ENCODE measurements around the gene NAGK.

Gene NAGK

DNA sequence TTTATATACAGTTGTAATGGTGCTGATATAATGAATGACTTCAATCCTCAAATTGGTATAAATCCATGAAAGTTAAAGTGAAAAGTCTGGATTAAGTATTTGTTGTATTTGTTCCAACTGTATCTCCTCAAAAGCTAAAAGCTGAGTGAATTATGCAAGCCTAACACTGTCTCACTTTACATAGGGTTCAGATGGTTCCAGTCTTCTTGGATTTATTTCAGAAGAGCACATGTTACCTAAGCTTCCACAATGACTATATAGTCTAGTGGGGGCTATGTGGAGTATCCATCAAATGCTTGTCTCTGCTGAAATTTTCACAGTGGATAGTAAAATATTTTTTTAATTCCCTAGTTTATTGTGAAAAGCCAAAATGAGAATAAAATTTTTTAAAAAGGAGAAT is 48.6 kb downstream of the NAGK start:
- DNase-seq = no peak

DNA sequence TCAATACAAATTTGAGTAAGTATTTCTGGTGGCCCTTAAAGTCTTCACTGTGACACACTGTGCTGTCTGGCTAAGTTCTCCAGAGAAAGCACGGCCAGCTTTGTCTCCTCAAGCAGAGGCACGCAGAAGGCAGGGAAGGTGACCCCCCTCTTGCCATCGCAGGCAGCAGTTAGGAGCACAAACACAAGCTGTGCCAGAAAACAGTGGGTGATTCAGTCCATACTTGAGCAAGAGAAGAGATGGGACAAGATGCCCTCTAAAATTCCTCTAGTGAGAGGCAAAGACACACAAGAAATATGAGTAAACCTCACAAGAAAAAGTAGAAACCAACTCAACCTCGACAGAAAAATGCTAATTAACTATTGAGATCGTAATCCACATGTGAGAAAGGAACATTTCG is 51.7 kb downstream of the NAGK start:
- DNase-seq = no peak

DNA sequence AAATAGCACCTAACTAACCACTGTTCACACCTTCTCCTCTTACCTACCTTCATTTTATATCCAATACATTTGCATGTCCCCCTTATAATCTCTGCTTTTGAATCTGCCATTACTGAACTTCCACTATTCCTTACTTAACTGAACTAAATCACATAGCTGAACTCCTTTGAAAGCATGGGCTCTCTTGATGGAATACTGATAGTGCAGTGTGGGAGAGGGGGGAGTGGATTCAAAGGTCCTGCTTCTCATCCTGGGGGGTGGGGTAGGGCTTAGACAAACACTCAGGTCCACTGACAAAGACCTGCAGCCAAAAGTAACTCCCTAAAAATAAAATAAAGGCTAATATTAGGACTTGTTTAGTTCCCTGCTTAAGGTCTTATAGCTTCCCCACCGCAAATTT is 53.0 kb downstream of the NAGK start:
- DNase-seq = no peak

DNA sequence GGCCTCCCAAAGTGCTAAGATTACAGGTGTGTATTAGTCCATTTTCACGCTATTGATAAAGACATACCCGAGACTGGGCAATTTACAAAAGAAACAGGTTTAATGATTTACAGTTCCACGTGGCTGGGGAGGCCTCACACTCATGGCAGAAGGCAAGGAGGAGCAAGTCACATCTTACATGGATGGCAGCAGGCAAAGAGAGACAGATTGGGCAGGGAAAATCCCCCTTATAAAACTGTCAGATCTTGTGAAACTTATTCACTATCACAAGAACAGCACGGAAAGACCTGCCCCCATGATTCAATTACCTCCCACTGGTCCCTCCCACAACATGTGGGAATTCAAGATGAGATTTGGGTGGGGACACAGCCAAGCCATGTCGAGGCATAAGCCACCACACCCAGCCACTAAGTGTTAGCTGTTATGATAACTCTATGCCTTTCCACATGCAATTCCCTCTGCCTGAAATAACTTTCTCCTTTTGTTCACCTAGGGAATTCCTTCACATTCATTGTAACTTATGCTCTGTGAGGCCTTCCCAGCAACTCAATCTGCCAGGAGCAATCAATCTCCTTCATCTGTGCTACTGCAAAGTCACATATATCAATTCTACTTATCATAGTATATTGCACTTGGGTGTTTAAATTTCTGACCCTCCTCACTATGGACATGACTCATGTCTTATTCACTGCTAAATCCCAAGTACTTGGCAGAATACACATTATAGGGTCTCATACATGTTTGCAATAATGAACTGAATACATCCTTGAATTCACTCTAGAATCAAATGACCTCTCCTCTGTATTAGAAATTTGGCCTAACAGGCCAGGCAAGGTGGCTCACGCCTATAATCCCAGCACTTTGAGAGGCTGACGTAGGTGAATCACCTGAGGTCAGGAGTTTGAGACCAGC is 54.2 kb downstream of the NAGK start:
- DNase-seq = no peak

DNA sequence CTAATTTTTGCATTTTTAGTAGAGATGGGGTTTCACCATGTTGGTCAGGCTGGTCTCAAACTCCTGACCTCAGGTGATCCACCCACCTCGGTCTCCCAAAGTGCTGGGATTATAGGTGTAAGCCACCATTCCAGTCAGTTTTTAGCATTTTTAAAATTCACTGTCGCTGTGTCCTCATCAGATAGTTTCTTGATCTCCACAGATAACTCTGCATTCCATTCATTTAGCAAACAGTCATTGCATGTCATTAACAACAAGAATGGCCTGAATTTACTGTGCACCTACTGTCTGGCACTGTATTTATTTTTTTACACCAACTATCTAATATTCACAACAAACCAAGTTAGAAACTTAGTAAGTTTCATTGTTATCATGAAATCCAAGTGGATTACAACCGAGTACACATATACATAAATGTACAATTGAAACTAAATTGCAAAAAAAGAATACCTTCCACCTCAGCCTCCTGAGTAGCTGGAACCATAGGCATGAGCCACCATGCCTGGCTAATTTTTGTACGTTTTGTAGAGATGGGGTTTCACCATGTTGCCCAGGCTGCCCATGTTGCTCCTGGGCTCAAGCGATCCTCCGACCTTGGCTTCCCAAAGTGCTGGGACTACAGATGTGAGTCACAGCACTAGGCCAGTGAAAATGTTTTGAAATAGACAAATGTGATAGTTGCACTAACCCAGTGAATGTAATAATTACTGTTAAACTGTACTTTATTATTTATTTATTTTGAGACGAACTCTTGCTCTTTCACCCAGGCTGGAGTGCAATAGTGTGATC is 57.3 kb downstream of the NAGK start:
- DNase-seq = no peak

DNA sequence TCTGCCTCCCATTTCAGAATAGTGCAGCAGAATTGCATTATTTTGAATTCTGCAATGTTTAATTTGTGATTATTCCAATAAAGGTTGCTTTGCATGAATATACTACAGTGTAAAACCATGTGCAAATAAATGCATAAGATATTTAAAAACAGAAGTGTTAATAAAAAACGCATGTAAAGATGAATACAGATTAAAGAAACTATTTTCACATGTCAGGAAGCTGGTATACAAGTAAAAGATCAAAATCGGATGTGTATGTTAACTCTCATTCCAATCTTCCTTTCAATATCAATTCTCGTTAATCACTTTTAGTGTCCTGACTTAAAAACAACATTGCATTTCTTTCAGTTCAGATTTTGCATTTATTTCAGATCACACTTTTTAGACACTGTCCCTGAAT is 58.5 kb downstream of the NAGK start:
- DNase-seq = no peak
